ENCODE results near the gene CIDEB. TPM values are rescaled to one million over a fixed set of nuclear protein-coding genes. Genes with fewer than 3 reads are reported as not detected.
A peak's percentile ranks its signal among the peaks of the same experiment; 100 is the strongest.

The CIDEB gene
- total and polyA plus RNA-seq, 2 of the 13 experiments (the other 11 are each of a cell fraction or from before 2014, with no cell fraction given): 35.8 to 110 TPM

DNA sequence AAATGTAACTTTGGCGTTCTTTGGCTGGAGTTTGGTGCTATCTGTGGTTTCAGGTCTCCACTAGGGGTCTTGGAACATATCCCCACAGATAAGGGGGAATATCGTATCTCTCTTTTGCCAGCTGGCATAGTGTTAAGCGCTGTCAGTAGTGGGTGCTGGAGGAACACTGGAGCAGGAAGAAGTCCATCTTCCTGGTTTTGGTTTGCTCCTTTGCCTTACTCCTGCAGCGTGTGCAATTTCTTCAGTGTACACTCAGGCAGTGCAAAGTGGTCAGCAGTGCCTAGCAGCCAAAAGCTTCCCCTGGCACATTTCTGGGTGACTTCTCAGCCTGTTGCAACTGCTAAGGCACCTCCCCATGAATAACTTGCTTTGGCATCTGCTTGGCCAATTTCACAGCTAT lies 43.7 kb upstream of the CIDEB start:
- Histone ChIP-seq H3K36me3 (replicated peaks in 1 of 2; ENCODE audit: control insufficient read depth in 1 of 2, insufficient read depth in 2 of 2, low read length in 2 of 2) (no peaks in the 10 kb centered on the region), H3K4me1 (ENCODE audit: insufficient read depth, low read length) (peaks cover 10% of the 10 kb centered on the region), H3K27ac (ENCODE audit: extremely low read length, insufficient read depth, low read length) (no peak overlapping the region), H3K27me3 (ENCODE audit: control insufficient read depth in 1 of 2, insufficient read depth in 2 of 2, low read length in 2 of 2) (peaks cover 4 to 14% of the 10 kb centered on the region in 2 experiments; a peak in 2 of 5 replicates), H3K79me2 (ENCODE audit: insufficient read depth, low read length) (no peaks in the 10 kb centered on the region), H3K4me3 (replicated peaks in 1 of 3; ENCODE audit: insufficient read depth in 1 of 3, low read depth in 2 of 3, low read length in 3 of 3) (no peak overlapping the region), H2AFZ (ENCODE audit: low read length) (no peak overlapping the region), H3K9ac (ENCODE audit: insufficient read depth, low read depth, low read length) (no peak overlapping the region), H3K9me3 (ENCODE audit: low read length) (no peaks in the 10 kb centered on the region), H4K20me1 (ENCODE audit: insufficient read depth, low read length) (no peaks in the 10 kb centered on the region), H3K4me2 (ENCODE audit: low read depth, low read length) (no peak overlapping the region)
- no peak for DNase-seq (ENCODE audit: low spot score)
- ATAC-seq: peak; percentile 68
- intact Hi-C loops (cut with micrococcal nuclease; ENCODE audit: unreplicated experiment) (no loop called here), in situ Hi-C loops (cut with HindIII; ENCODE audit: extremely low pct_ligation_motif_present, low pct_unique_long_range_greater_than_20kb) (no loop called here)
- FAIRE-seq: no peak
- CTCF ChIA-PET (ENCODE audit: low intra/inter-chr PET ratio, low total read pairs): no interaction called here
- TF ChIP-seq, protein P1, sequence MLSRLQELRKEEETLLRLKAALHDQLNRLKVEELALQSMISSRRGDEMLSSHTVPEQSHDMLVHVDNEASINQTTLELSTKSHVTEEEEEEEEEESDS (CRISPR knock-in tag; IDR thresholded peaks at IDR 0.05; ENCODE audit: borderline replicate concordance): no peak
- TF ChIP-seq, protein P2, sequence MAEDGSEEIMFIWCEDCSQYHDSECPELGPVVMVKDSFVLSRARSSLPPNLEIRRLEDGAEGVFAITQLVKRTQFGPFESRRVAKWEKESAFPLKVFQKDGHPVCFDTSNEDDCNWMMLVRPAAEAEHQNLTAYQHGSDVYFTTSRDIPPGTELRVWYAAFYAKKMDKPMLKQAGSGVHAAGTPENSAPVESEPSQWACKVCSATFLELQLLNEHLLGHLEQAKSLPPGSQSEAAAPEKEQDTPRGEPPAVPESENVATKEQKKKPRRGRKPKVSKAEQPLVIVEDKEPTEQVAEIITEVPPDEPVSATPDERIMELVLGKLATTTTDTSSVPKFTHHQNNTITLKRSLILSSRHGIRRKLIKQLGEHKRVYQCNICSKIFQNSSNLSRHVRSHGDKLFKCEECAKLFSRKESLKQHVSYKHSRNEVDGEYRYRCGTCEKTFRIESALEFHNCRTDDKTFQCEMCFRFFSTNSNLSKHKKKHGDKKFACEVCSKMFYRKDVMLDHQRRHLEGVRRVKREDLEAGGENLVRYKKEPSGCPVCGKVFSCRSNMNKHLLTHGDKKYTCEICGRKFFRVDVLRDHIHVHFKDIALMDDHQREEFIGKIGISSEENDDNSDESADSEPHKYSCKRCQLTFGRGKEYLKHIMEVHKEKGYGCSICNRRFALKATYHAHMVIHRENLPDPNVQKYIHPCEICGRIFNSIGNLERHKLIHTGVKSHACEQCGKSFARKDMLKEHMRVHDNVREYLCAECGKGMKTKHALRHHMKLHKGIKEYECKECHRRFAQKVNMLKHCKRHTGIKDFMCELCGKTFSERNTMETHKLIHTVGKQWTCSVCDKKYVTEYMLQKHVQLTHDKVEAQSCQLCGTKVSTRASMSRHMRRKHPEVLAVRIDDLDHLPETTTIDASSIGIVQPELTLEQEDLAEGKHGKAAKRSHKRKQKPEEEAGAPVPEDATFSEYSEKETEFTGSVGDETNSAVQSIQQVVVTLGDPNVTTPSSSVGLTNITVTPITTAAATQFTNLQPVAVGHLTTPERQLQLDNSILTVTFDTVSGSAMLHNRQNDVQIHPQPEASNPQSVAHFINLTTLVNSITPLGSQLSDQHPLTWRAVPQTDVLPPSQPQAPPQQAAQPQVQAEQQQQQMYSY (CRISPR knock-in tag; IDR thresholded peaks at IDR 0.05): peak; percentile 94
- TF ChIP-seq, protein P3, sequence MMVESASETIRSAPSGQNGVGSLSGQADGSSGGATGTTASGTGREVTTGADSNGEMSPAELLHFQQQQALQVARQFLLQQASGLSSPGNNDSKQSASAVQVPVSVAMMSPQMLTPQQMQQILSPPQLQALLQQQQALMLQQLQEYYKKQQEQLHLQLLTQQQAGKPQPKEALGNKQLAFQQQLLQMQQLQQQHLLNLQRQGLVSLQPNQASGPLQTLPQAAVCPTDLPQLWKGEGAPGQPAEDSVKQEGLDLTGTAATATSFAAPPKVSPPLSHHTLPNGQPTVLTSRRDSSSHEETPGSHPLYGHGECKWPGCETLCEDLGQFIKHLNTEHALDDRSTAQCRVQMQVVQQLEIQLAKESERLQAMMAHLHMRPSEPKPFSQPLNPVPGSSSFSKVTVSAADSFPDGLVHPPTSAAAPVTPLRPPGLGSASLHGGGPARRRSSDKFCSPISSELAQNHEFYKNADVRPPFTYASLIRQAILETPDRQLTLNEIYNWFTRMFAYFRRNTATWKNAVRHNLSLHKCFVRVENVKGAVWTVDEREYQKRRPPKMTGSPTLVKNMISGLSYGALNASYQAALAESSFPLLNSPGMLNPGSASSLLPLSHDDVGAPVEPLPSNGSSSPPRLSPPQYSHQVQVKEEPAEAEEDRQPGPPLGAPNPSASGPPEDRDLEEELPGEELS (CRISPR knock-in tag; IDR thresholded peaks at IDR 0.05): no peak
- TF ChIP-seq SP140L (CRISPR knock-in tag; IDR thresholded peaks at IDR 0.05; ENCODE audit: borderline replicate concordance): no peak
- TF ChIP-seq ZNF614 (CRISPR knock-in tag; IDR thresholded peaks at IDR 0.05; ENCODE audit: borderline replicate concordance): no peak
- no peak for TF ChIP-seq SOX13 (IDR thresholded peaks at IDR 0.05)
- TF ChIP-seq SOX13 (CRISPR knock-in tag; conservative IDR thresholded peaks at IDR 0.05 in 1 of 2, IDR thresholded peaks at IDR 0.05 in 1 of 2): no peak
- no peak for TF ChIP-seq ZNF878 (CRISPR knock-in tag; IDR thresholded peaks at IDR 0.05)
- no peak for TF ChIP-seq SRSF1 (optimal IDR thresholded peaks at IDR 0.05; ENCODE audit: low read depth, low read length)
- TF ChIP-seq STAG1 (CRISPR knock-in tag; IDR thresholded peaks at IDR 0.05): peak; percentile 8; the same call in 1 of the 2 replicates
- TF ChIP-seq, protein P4, sequence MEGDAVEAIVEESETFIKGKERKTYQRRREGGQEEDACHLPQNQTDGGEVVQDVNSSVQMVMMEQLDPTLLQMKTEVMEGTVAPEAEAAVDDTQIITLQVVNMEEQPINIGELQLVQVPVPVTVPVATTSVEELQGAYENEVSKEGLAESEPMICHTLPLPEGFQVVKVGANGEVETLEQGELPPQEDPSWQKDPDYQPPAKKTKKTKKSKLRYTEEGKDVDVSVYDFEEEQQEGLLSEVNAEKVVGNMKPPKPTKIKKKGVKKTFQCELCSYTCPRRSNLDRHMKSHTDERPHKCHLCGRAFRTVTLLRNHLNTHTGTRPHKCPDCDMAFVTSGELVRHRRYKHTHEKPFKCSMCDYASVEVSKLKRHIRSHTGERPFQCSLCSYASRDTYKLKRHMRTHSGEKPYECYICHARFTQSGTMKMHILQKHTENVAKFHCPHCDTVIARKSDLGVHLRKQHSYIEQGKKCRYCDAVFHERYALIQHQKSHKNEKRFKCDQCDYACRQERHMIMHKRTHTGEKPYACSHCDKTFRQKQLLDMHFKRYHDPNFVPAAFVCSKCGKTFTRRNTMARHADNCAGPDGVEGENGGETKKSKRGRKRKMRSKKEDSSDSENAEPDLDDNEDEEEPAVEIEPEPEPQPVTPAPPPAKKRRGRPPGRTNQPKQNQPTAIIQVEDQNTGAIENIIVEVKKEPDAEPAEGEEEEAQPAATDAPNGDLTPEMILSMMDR (CRISPR knock-in tag; IDR thresholded peaks at IDR 0.05): peak; percentile 25; the same call in 1 of the 2 replicates
- no peak for TF ChIP-seq NKX3-1 (CRISPR knock-in tag; IDR thresholded peaks at IDR 0.05)
- TF ChIP-seq ZNF143 (CRISPR knock-in tag; IDR thresholded peaks at IDR 0.05): no peak
- TF ChIP-seq RAD21 (CRISPR knock-in tag; IDR thresholded peaks at IDR 0.05): 0 out of 2 replicates have a peak, but pooled peaks have one; percentile 15
- no peak for TF ChIP-seq ZNF598 (CRISPR knock-in tag; IDR thresholded peaks at IDR 0.05; ENCODE audit: borderline replicate concordance)
- 0 out of 2 replicates have a peak, but pooled peaks have one; percentile 35 for TF ChIP-seq FOXM1 (CRISPR knock-in tag; IDR thresholded peaks at IDR 0.05)
- TF ChIP-seq, protein P5, sequence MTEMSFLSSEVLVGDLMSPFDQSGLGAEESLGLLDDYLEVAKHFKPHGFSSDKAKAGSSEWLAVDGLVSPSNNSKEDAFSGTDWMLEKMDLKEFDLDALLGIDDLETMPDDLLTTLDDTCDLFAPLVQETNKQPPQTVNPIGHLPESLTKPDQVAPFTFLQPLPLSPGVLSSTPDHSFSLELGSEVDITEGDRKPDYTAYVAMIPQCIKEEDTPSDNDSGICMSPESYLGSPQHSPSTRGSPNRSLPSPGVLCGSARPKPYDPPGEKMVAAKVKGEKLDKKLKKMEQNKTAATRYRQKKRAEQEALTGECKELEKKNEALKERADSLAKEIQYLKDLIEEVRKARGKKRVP (CRISPR knock-in tag; IDR thresholded peaks at IDR 0.05): no peak
- no TSS peak for BruUV-seq (replicated peaks)
- WGBS (ENCODE audit: low lambda C conversion rate): 6% methylated on average over 4 of the region's 4 CpGs
- POLR2A ChIA-PET: interaction anchor here (1.0 to 2.3 kb wide), 4 partner anchors 18 to 91 kb away, joined by 3 to 10 read pairs (median 4); partner anchors contain the start of genes CBLN3 and KHNYN

Measured in HepG2 (cell line).